GM23338 (cell line): ENCODE results near the gene SLC5A4. TPM values are rescaled to one million over a fixed set of nuclear protein-coding genes. Genes with fewer than 3 reads are reported as not detected.

Experiments used
- polyA plus RNA-seq: library from polyadenylated mRNA; unstranded; fragments of >200 nt; fragmentation: Nextera tagmentation; extraction: Ambion mirVana; gene quantifications from 2 replicates; pipeline ENCODE4 v1.2.1, GENCODE V29; 2016
- small RNA-seq: library from RNA; depleted of rRNA; stranded (forward); fragments of <200 nt; gene quantifications from one replicate; pipeline ENCODE3, GENCODE V24; 2014; ENCODE audit warnings: low replicate concordance
- total RNA-seq: library from RNA; depleted of rRNA; stranded (reverse); fragments of >200 nt; shearing (Covaris generic); gene quantifications from 2 replicates; pipeline ENCODE4 v1.2.3, GENCODE V29; 2014; rRNA removed

SLC5A4 gene
- total and polyA plus RNA-seq, 2 experiments from 2014 or later, result 0.16 TPM; not detected in 1

Small RNA genes lying within 50 kb of the gene (small RNA-seq; reads per million reads assigned to genes)
- not detected for gene RF02171

Other genes starting within 250 kb of the SLC5A4 start
- 0.03 TPM in 1 of 2 replicates, not detected in the other for gene SLC5A1, start 212.1 kb downstream of the SLC5A4 start, total RNA-seq
- not detected in 2 replicates for gene SLC5A1, start 212.1 kb downstream of the SLC5A4 start, polyA plus RNA-seq
- 0.23 and 0.76 TPM in 2 replicates for gene C22orf42, start 96.0 kb downstream of the SLC5A4 start, total RNA-seq
- gene C22orf42, start 96.0 kb downstream of the SLC5A4 start, polyA plus RNA-seq, result 0.49 and 1.2 TPM in 2 replicates
- gene RFPL2, start 50.3 kb downstream of the SLC5A4 start, total RNA-seq, result 1.3 TPM in 1 of 2 replicates, not detected in the other
- gene RFPL2, start 50.3 kb downstream of the SLC5A4 start, polyA plus RNA-seq, result 0.40 and 0.45 TPM in 2 replicates
- not detected in 2 replicates for gene RFPL3, start 102.5 kb upstream of the SLC5A4 start, total RNA-seq
- gene RFPL3, start 102.5 kb upstream of the SLC5A4 start, polyA plus RNA-seq, result not detected in 2 replicates
- gene RTCB, start 156.9 kb upstream of the SLC5A4 start, total RNA-seq, result 99.0 and 106 TPM in 2 replicates
- 44.5 and 52.5 TPM in 2 replicates for gene RTCB, start 156.9 kb upstream of the SLC5A4 start, polyA plus RNA-seq
- gene BPIFC, start 209.1 kb upstream of the SLC5A4 start, total RNA-seq, result not detected in 2 replicates
- not detected in 2 replicates for gene BPIFC, start 209.1 kb upstream of the SLC5A4 start, polyA plus RNA-seq
- gene FBXO7, start 219.5 kb upstream of the SLC5A4 start, total RNA-seq, result 62.7 and 68.5 TPM in 2 replicates
- gene FBXO7, start 219.5 kb upstream of the SLC5A4 start, polyA plus RNA-seq, result 32.7 and 38.6 TPM in 2 replicates